SH-SY5Y (cell line): ENCODE measurements around the gene DHX34.

Source experiments
- GATA2 ChIP-seq: IDR thresholded peaks from 2 replicates; pipeline ENCODE4 v1.6.1; 2011; ENCODE audit warnings: mild to moderate bottlenecking, low read depth, low read length
- GATA3 ChIP-seq: IDR thresholded peaks from 2 replicates; pipeline ENCODE4 v1.6.1; 2011; ENCODE audit warnings: low read depth, mild to moderate bottlenecking, low read length, moderate library complexity

- TF ChIP-seq GATA3 (no peak), GATA2 (no peak)
Observed at GRCh38 chr19:47350630-47351029, 1.5 kb downstream of the DHX34 start.
